SKM-1 treated with dmso at 0.1 percent for 144 hours (cell line): Measurements from ENCODE around the gene ADARB2.
"Not testable (repeated sequence)": the region's sequence is repeated elsewhere in the genome, so short reads cannot be mapped to it uniquely, and the experiment has no call there.

Source experiments
- DNase-seq: peaks from one replicate; lab custom pipeline; 2025; ENCODE audit not compliant: unreplicated experiment; lab: John Stamatoyannopoulos, UW

Gene ADARB2

DNA sequence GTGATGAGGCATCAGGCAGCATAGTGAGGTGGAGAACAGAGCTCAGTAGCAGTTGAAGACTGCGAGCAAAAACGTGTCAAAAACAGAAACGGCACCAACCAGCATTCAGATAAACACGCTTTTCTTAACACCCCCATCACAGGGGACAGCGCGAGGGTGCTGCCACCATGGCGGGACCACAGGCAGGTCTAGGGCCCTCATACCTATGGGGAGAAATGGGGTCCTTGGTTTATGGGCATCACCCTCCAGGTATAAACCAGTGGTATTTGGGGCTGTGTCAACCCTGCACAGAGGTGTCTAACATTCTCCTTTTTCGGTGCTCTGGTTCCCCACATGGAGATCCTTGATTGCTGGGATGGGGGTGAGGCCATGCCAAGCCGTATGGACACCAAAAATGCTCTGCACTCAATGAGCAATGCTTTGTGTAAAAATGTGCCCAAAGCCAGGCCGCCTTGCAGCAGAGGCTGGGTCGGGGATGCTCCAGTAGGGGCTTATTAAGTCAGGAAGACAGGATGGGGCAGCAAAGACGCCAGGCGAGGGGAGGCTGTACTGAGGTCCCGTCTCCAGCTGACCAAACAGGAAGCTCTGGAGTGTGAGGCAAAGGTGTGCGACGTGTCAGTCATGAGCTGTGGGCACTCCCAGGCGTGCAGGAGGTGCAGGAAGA, 489.6 kb downstream of the ADARB2 start:
- DNase-seq: no peak

GRCh38 chr10:1244493-1244892, 492.8 kb downstream of the ADARB2 start:
- DNase-seq: no peak

DNA sequence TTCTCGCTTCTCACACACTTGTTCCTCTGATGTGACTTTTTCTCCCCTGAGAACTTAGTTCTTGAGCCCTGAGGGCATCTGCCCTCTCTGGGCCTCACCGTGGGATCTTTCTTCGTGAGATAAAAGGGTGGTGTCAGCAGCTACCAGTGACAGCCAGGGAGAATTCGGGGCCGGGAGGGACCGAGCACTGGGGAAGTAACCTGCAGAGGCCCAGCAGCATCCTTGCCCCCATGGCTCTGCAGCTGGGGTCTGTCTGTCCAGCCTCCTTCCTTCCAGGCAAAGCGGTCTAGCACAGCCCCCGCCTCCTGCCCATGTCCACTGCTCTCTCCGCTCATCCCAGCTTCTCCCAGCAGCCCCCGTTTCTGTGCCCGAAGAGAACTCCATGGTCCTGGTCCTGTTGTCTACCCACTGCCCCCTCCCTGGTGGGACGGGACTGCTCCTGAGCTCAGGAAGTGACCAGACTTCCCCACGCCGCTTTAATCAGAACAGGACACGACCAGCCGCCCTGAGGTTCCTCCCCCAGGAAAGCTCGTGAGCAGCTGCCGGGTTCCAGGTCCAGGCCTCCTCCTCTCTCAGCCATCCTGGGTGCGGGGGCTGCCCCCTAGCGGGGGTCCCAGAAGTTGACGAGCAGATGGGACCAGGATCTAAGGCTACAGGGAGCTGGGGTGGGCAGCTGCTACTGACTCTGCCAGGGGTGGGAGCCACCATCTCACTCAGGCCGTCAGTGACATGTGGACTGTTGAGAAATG, 493.7 kb downstream of the ADARB2 start:
- DNase-seq: no peak

- no peak for DNase-seq
Observed at GRCh38 chr10:1242975-1243374, 494.4 kb downstream of the ADARB2 start.

DNA sequence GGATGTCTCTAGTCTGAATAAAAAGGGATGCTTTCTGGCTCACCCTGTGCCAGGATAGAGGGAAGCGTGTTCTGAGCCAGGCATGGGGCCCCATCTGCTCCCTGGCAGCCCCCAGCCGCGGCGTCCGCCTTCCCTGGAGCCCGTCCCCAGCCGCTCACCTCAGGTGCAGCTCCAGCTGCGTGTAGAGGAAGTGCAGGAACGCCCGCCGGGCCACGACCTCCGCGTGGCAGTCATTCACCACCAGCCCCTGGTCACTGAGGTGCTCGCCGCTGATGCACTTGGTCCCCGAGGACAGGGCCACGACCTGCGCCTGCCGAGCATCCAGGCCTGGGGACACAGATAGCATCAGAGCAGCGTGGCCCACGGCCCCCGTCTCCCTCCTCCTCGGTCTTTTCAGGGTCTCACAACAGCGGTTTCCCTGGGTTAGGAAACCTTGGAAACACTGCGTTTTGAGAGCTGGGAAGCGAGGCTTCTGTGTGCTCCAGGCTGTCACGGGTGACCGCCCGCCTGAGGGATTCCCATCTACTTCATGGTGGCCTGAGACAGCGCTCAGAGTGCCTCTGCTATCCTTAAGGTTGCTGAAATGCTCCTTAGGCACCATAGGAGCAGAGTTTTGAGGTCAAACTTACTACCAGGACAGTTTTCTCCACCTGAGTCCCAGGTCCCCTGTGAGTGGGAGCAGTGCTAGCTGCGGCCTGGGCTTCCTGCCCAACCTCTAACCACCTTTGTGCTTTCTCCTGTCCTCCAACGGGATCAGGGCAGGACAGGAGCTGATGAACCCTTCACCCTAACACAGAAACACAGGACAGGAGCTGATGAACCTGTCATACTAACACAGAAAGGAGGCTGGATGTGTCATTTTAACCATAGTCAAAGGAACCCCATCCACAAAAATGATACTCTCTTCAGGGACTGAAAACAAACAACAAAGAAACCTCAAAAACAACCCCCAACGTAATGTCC, 495.1 kb downstream of the ADARB2 start:
- no peak for DNase-seq

- no peak for DNase-seq
Observed at GRCh38 chr10:1241322-1241890, 495.9 kb downstream of the ADARB2 start.

GRCh38 chr10:1240341-1240775, 497.0 kb downstream of the ADARB2 start:
- no peak for DNase-seq

GRCh38 chr10:1233031-1233430, 504.3 kb downstream of the ADARB2 start:
- DNase-seq: no peak

DNA sequence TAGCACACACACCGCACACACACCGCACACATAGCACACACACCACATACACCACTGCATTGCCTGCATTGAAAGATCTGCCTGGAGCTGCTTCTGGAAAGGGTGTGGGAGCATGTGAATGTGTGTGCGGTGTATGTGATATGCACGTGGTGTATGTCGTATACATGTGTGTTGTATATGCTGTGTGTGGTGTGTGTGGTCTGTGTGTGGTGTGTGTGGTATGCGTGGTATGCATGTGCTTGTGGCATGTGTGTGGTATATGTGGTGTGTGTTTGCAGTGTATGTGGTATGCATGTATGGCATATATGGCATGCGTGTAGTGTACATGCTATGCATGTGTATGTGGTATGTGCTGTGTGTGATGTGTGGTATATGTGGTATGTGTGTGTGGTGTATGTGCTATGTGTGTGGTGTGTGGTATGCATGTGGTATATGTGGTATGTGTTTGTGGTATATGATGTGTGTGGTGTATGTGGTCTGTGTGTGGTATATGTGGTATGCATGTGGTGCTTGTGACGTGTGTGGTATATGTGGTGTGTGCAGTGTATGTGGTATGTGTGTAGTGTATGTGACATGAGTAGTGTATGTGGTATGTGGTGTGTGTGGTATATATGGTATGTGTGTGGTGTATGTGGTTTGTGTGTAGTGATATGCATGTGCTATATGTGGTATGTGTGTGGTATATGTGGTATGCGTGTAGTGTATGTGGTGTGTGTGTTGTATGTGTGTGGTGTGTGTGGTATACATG, 505.0 kb downstream of the ADARB2 start:
- DNase-seq: no peak

- no peak for DNase-seq
Observed at GRCh38 chr10:1230592-1231275, 506.6 kb downstream of the ADARB2 start.

DNA sequence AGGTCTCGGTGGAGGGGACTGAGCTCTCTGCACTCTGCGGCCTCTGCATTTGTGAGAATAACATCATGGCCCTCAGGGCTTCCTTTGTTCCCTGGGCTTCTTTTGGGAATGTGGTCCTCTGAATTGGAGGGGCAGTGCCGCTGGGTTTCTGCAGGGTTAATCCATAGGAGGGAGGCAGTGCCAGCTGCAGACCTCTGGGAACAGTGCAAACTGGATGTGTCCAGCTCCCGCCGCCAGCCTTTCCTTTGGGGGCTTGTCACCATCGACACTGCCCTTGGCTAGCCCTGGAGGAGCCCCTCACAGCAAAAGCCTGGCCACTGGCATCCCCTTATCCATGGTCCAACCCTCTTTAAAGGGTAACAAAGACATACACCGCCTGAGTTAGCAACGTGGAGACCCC, 507.2 kb downstream of the ADARB2 start:
- DNase-seq: no peak

GRCh38 chr10:1229574-1229973, 507.8 kb downstream of the ADARB2 start:
- DNase-seq: no peak

GRCh38 chr10:1229116-1229515, 508.2 kb downstream of the ADARB2 start:
- no peak for DNase-seq

GRCh38 chr10:1228467-1228975, 508.8 kb downstream of the ADARB2 start:
- no peak for DNase-seq

DNA sequence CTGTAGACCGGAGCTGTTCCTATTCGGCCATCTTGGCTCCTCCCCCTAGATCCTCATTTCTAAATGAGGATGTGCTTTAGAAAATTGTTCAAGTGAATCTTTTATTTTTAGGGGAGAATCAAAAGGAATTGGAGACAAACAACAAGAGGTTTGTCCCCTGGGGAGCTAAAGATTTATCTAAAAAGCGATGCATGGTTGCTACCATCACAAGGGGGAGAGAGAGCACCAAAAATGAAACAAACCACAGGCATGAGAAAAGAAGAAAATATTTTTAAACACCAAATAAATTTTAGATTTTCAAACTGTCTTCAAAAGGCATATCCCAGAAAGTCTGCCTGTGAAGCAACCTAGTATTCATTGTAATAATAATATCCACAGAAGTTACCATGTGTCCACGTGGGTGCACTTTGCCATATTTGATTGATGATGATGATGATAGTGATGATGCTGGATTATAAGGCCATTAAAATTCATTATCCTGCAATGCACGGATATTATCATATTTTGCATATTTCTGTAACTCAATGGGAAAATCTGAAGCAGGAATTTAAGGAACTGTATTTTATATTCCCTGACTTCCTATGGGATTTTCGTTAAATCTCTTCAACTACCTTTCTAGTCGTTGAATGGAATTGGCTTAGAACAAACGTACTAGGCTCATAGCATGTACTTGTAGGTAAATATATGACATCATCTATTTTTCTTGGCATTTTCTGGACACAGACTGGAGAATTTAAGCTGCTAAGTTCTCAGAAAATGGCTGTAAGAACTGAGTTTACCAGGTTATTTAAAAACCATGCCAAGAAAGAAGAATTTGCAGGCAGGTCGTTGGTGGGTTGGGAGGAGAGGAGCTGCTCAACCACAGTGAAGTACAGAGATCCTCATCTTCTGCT, 509.6 kb downstream of the ADARB2 start:
- DNase-seq: no peak

- not testable (repeated sequence) for DNase-seq
Observed at GRCh38 chr10:1226907-1227306, 510.4 kb downstream of the ADARB2 start.

- DNase-seq: not testable (repeated sequence)
Observed at GRCh38 chr10:1219874-1220273, 517.5 kb downstream of the ADARB2 start.

DNA sequence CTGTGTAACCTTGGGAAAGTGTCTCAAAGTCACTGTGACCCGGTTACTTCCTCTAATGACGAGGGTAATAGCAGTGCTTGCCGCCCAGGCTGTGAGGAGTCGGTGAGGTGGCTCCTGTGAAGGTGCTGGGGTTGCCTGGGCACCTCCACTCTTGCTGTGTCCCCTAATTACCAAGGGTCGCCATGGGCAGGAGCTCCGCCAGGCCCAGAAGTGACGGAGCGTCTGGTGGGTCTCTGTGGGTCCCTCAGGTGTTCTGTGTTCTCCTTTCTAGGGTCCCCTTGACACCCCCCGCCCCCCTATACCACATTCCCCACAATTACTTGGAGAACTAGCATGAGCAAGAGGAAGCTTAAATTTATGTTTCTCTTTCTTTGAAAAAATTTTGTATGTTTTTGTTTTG, 519.7 kb downstream of the ADARB2 start:
- no peak for DNase-seq

DNA sequence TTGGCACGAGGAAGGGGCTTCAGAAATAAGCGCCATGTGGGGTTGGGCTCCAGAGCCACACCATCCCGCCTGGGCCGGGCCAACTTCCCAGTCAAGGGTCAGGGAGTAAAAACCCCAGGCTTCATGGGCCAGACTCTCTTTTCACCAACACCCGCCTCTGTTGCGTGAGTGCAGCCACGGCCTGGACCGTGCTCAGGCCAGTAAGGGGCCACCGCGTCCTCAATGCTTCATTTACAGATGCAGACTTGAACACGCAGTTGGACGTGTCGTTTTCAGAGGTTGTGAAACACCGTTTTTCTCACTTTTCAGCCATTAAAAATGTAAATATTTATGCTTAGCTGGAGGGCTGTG, 520.1 kb downstream of the ADARB2 start:
- no peak for DNase-seq
